MV-4-11 (cell line): Measurements from ENCODE around the gene CREBZF.

Experiments used
- DNase-seq: peaks from one replicate; lab custom pipeline; 2025; lab: John Stamatoyannopoulos, UW

CREBZF gene

DNA sequence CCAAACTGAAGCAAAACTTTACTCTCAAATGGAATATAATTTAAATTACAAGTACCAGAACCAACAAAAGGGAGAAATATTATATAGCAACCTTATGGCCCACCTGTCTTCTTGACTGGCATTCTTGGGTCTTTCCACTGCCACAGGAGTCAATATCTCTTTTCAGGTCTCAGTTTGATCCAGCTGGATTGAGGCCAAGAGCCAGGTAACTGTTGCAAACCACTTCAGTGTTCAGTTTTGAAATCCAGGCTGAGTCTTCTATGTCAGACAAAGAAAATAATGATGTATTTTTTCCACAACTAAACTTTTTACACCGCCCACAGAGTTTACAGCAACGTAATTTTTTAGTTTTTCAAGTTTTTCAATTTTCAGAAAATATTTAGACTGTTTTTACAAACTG, 38.4 kb downstream of the CREBZF start:
- no peak for DNase-seq

GRCh38 chr11:85620256-85620655, 44.7 kb downstream of the CREBZF start:
- DNase-seq: no peak

GRCh38 chr11:85619499-85619898, 45.4 kb downstream of the CREBZF start:
- no peak for DNase-seq

- peak; percentile 66 for DNase-seq
These were observed 53.3 kb downstream of the CREBZF start for GRCh38 chr11:85611643-85612042.
